Esophagus muscularis mucosa (tissue), 3 donors: ENCODE data around the gene KLC1.

Experiments
- POLR2A ChIP-seq: fragments of 450-650 bp; IDR thresholded peaks from one replicate; pipeline ENCODE4 v1.6.1; 2017; ENCODE audit warnings: antibody characterized with exemption, moderate library complexity, mild to moderate bottlenecking, low read depth
- POLR2AphosphoS5 ChIP-seq, 2 donors: sonication (generic); formaldehyde crosslinking; IDR thresholded peaks; one replicate each; pipeline ENCODE4 v1.6.1; 2017; ENCODE audit warnings: antibody characterized with exemption in 2 of 2
- TF ChIP-seq, protein P1 (sequence below), 3 experiments: fragments of 200-600 bp in 2 of 3; fragments of 450-650 bp in 1 of 3; sonication (generic) in 2 of 3; IDR thresholded peaks; one replicate each; pipeline ENCODE4 v1.5.1; 2017 to 2019; ENCODE audit warnings: antibody characterized with exemption in 3 of 3, mild to moderate bottlenecking in 2 of 3, moderate library complexity in 1 of 3

DNA sequence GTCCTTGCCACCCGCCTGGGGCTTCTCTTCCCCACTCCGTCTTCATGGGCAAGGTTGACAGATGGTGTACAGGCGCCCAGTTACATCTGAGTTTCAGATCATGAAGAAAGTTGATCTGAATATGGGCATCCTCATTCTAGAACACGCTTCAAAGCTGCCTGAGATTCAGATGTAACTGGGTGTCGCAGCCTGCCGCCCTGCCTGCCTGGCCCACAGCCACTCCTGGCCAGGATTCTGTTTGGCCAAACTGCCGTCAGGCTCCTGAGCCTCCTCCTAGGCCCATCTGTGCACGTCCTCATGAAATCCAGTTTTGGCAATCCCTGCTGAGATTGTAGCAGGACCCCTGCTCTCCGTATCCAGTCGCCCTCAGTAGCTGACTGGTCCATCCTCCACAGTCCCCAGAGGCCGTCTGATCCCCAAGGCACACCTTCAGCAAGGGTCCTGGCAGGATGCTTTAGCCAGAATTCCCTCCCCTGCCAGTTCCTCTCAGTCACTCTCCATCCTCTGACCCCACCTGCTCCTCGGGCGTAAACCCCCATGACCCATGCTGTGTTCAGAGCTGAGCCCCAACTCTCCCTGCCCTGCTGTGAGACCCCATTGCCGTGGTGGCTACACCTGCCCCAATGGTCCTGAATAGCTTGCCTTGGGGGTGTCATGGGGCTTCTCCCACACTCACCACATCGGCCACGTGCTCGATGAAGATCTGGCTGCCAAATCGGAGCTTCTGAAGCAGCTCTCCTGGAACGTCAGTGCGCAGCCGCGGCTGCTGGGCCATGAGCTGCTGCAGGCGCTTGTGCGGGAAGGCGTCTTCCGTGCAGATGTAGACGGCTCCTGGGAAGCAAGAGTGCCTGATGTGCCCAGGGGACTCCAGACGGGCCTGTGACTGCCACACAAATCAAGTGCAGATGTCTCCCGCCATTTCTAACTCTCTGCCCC lies 73.8 kb downstream of the KLC1 start:
- TF ChIP-seq, protein P1, sequence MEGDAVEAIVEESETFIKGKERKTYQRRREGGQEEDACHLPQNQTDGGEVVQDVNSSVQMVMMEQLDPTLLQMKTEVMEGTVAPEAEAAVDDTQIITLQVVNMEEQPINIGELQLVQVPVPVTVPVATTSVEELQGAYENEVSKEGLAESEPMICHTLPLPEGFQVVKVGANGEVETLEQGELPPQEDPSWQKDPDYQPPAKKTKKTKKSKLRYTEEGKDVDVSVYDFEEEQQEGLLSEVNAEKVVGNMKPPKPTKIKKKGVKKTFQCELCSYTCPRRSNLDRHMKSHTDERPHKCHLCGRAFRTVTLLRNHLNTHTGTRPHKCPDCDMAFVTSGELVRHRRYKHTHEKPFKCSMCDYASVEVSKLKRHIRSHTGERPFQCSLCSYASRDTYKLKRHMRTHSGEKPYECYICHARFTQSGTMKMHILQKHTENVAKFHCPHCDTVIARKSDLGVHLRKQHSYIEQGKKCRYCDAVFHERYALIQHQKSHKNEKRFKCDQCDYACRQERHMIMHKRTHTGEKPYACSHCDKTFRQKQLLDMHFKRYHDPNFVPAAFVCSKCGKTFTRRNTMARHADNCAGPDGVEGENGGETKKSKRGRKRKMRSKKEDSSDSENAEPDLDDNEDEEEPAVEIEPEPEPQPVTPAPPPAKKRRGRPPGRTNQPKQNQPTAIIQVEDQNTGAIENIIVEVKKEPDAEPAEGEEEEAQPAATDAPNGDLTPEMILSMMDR (IDR thresholded peaks at IDR 0.05): no peak
- TF ChIP-seq POLR2A (no peak), POLR2AphosphoS5 (IDR thresholded peaks at IDR 0.05) (no peak)
